Upper lobe of left lung (tissue), 4 donors: Measurements from ENCODE around the gene AKNA.

ENCODE experiments used
- EP300 ChIP-seq, 4 donors: sonication (generic); formaldehyde crosslinking; IDR thresholded peaks; one replicate each; pipeline ENCODE4 v1.5.1; 2017; ENCODE audit warnings: antibody characterized with exemption in 4 of 4, control low read depth in 2 of 4
- POLR2A ChIP-seq, 4 donors: fragments of 450-650 bp; IDR thresholded peaks; one replicate each; pipeline ENCODE4 v1.5.1; 2016 to 2017; ENCODE audit warnings: antibody characterized with exemption in 4 of 4, mild to moderate bottlenecking in 2 of 4
- POLR2AphosphoS5 ChIP-seq, 2 donors: sonication (generic); formaldehyde crosslinking; IDR thresholded peaks; one replicate each; pipeline ENCODE4 v1.5.1; 2017; ENCODE audit warnings: antibody characterized with exemption in 2 of 2
- TF ChIP-seq, protein P1 (sequence below), 6 experiments: fragments of 450-650 bp in 4 of 6; fragments of 200-600 bp in 2 of 6; sonication (generic) in 2 of 6; IDR thresholded peaks; one replicate each; pipeline ENCODE4 v1.5.1; 2016 to 2019; ENCODE audit warnings: antibody characterized with exemption in 6 of 6

DNA sequence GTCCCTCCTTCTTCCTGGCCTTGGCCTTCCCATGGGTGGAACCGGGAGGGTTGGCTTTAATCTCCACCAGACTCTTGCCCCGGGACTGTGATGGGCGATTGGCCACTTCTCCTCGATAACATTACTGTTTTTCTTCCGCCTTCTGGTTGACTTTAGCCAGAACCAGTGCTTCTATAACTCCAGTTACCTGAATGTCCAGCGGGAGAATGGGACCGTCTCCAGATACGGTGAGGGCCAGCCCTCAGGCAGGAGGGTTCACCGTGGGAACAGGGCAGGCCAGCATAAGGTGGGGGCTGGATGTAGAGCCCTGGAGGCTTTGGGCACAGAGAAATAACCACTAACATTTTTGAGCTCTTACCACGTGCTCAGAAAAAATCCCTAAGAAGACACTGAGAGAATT, 57.1 kb downstream of the AKNA start:
- TF ChIP-seq, protein P1, sequence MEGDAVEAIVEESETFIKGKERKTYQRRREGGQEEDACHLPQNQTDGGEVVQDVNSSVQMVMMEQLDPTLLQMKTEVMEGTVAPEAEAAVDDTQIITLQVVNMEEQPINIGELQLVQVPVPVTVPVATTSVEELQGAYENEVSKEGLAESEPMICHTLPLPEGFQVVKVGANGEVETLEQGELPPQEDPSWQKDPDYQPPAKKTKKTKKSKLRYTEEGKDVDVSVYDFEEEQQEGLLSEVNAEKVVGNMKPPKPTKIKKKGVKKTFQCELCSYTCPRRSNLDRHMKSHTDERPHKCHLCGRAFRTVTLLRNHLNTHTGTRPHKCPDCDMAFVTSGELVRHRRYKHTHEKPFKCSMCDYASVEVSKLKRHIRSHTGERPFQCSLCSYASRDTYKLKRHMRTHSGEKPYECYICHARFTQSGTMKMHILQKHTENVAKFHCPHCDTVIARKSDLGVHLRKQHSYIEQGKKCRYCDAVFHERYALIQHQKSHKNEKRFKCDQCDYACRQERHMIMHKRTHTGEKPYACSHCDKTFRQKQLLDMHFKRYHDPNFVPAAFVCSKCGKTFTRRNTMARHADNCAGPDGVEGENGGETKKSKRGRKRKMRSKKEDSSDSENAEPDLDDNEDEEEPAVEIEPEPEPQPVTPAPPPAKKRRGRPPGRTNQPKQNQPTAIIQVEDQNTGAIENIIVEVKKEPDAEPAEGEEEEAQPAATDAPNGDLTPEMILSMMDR (IDR thresholded peaks at IDR 0.05), result no peak
- TF ChIP-seq EP300 (IDR thresholded peaks at IDR 0.05), result no peak
- TF ChIP-seq POLR2AphosphoS5 (IDR thresholded peaks at IDR 0.05), result no peak
- no peak for TF ChIP-seq POLR2A (IDR thresholded peaks at IDR 0.05)
